H4 (cell line): Measurements from ENCODE around the gene LAMB1. TPM values are rescaled to one million over a fixed set of nuclear protein-coding genes. Genes with fewer than 3 reads are reported as not detected.
"Not testable (repeated sequence)": the region's sequence is repeated elsewhere in the genome, so short reads cannot be mapped to it uniquely, and the experiment has no call there.

Experiments used
- DNase-seq: peaks from one replicate; pipeline ENCODE4 v3.0.0-alpha.2; 2015; ENCODE audit warnings: low spot score
- total RNA-seq: library from RNA; depleted of rRNA; stranded (reverse); fragments of >200 nt; shearing (Covaris generic); gene quantifications from 2 replicates; pipeline ENCODE4 v1.2.3, GENCODE V29; 2014

Gene LAMB1
- total RNA-seq, 1 experiment from 2014 or later = 140 TPM

GRCh38 chr7:107918948-107919347 is 84.0 kb downstream of the LAMB1 start:
- no peak for DNase-seq

GRCh38 chr7:107917763-107918651 is 85.0 kb downstream of the LAMB1 start:
- DNase-seq = no peak

- DNase-seq = no peak
Observed at GRCh38 chr7:107915541-107915940, 87.4 kb downstream of the LAMB1 start.

GRCh38 chr7:107914831-107915230 is 88.1 kb downstream of the LAMB1 start:
- no peak for DNase-seq

- no peak for DNase-seq
Observed at GRCh38 chr7:107913851-107914250, 89.1 kb downstream of the LAMB1 start.

- no peak for DNase-seq
Observed at GRCh38 chr7:107911981-107912380, 91.0 kb downstream of the LAMB1 start.

GRCh38 chr7:107909445-107909844 is 93.5 kb downstream of the LAMB1 start:
- no peak for DNase-seq

GRCh38 chr7:107907790-107908189 is 95.2 kb downstream of the LAMB1 start:
- DNase-seq = no peak

GRCh38 chr7:107902381-107902780 is 100.6 kb downstream of the LAMB1 start:
- DNase-seq = no peak

- no peak for DNase-seq
Observed at GRCh38 chr7:107900496-107901015, 102.4 kb downstream of the LAMB1 start.

GRCh38 chr7:107898997-107899594 is 103.9 kb downstream of the LAMB1 start:
- DNase-seq = no peak

- DNase-seq = not testable (repeated sequence)
Observed at GRCh38 chr7:107892367-107892741, 110.6 kb downstream of the LAMB1 start.

GRCh38 chr7:107891636-107892366 is 111.2 kb downstream of the LAMB1 start:
- DNase-seq = no peak

GRCh38 chr7:107890962-107891635 is 111.9 kb downstream of the LAMB1 start, which contains the start of gene DLD:
TSS of gene DLD (plus strand) at chr7:107891183. CDS start at chr7:107891251, 68 bp downstream.
- peak; percentile 94 for DNase-seq

GRCh38 chr7:107890493-107890961 is 112.4 kb downstream of the LAMB1 start:
- no peak for DNase-seq

GRCh38 chr7:107889992-107890391 is 113.0 kb downstream of the LAMB1 start:
- DNase-seq = no peak

- not testable (repeated sequence) for DNase-seq
Observed at GRCh38 chr7:107887827-107888226, 115.1 kb downstream of the LAMB1 start.

- no peak for DNase-seq
Observed at GRCh38 chr7:107884066-107884818, 118.7 kb downstream of the LAMB1 start.

GRCh38 chr7:107882766-107883165 is 120.2 kb downstream of the LAMB1 start:
- DNase-seq = no peak

- DNase-seq = peak; percentile 70
Observed at GRCh38 chr7:107879400-107880035, 123.4 kb downstream of the LAMB1 start.
